Neural cell (in vitro differentiated cells): ENCODE measurements around the gene CD37.

Experiments used
- CTCF ChIP-seq: fragments of 450-650 bp; IDR thresholded peaks from 2 replicates; pipeline ENCODE4 v1.5.1; 2014; ENCODE audit warnings: antibody characterized with exemption, mild to moderate bottlenecking, moderate library complexity; ENCODE audit not compliant: poor library complexity, severe bottlenecking
- EP300 ChIP-seq: fragments of 450-650 bp; conservative IDR thresholded peaks from 2 replicates; pipeline ENCODE4 v1.6.1; 2014; ENCODE audit warnings: antibody characterized with exemption, mild to moderate bottlenecking, moderate library complexity; ENCODE audit not compliant: poor library complexity, severe bottlenecking
- EZH2 ChIP-seq: fragments of 200-600, 300-800 bp; shearing (Covaris generic), sonication (generic); IDR thresholded peaks from 2 replicates; pipeline ENCODE4 v1.6.1; 2014; ENCODE audit warnings: antibody characterized with exemption, low read length, borderline replicate concordance, mild to moderate bottlenecking; ENCODE audit not compliant: insufficient read depth, poor library complexity, severe bottlenecking
- MXI1 ChIP-seq: fragments of 450-650 bp; conservative IDR thresholded peaks from 2 replicates; pipeline ENCODE4 v1.6.1; 2014; ENCODE audit warnings: antibody characterized with exemption, mild to moderate bottlenecking; ENCODE audit not compliant: poor library complexity, severe bottlenecking
- POLR2AphosphoS5 ChIP-seq: IDR thresholded peaks from 2 replicates; pipeline ENCODE4 v1.6.1; 2012
- RAD21 ChIP-seq: fragments of 450-650 bp; conservative IDR thresholded peaks from 2 replicates; pipeline ENCODE4 v1.6.1; 2014; ENCODE audit warnings: antibody characterized with exemption, mild to moderate bottlenecking, moderate library complexity
- REST ChIP-seq: IDR thresholded peaks from 2 replicates; pipeline ENCODE4 v1.6.1; 2012; ENCODE audit warnings: borderline replicate concordance
- SMC3 ChIP-seq: fragments of 450-650 bp; conservative IDR thresholded peaks from 2 replicates; pipeline ENCODE4 v1.6.1; 2014; ENCODE audit warnings: antibody characterized with exemption, mild to moderate bottlenecking, moderate library complexity; ENCODE audit not compliant: poor library complexity
- TAF1 ChIP-seq: IDR thresholded peaks from 2 replicates; pipeline ENCODE4 v1.6.1; 2012; ENCODE audit warnings: low read depth

- TF ChIP-seq EZH2 (no peak), CTCF (no peak), SMC3 (no peak), POLR2AphosphoS5 (no peak), EP300 (no peak), REST (no peak), TAF1 (no peak), RAD21 (no peak), MXI1 (no peak)
These were observed 20.7 kb downstream of the CD37 start for GRCh38 chr19:49355909-49356353.
